ENCODE data around the gene OVOL1. TPM values are rescaled to one million over a fixed set of nuclear protein-coding genes. Genes with fewer than 3 reads are reported as not detected.

The OVOL1 gene
- total RNA-seq, 2 donors from 2014 or later, result 0.27 TPM; not detected in 1

DNA sequence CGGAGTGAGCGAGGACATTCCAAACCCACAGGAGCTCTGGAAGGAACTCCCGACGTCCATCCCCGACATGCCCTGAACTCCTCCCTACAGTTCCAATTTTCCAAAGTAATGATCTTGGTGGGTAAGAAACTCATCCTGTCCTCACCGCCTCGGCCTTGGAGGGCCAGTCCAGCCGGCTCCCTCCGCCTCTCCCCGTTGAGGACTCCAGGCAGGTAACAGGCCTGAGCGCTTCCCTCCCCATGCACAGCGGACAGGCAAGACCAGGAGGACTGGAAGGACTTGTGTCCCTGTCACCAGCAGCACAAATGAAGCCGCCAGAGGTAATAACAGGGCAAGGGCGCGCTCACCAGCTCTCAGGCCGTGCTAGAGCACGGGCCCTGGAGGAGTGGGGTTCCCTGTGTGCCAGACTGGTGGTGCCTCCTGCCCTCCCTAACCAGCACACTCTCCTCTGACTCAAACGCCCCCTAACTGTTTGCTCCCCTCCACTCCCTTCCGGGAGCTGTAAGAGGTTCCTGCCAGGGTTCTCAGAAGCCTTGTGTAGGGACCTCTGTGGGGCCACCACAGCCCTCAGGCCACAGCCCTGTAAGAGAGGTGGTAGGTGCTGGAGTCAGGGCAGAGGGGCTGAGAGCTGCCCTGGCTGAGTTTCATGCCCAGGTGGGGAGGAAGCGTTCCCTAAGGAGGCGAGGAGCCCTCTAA is 17.1 kb downstream of the OVOL1 start:
- ATAC-seq (ENCODE audit: insufficient number of reproducible peaks, low FRiP score, low read depth), result no peak
- TF ChIP-seq, protein P1, sequence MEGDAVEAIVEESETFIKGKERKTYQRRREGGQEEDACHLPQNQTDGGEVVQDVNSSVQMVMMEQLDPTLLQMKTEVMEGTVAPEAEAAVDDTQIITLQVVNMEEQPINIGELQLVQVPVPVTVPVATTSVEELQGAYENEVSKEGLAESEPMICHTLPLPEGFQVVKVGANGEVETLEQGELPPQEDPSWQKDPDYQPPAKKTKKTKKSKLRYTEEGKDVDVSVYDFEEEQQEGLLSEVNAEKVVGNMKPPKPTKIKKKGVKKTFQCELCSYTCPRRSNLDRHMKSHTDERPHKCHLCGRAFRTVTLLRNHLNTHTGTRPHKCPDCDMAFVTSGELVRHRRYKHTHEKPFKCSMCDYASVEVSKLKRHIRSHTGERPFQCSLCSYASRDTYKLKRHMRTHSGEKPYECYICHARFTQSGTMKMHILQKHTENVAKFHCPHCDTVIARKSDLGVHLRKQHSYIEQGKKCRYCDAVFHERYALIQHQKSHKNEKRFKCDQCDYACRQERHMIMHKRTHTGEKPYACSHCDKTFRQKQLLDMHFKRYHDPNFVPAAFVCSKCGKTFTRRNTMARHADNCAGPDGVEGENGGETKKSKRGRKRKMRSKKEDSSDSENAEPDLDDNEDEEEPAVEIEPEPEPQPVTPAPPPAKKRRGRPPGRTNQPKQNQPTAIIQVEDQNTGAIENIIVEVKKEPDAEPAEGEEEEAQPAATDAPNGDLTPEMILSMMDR (IDR thresholded peaks at IDR 0.05), result no peak
- no peaks in the 10 kb centered on the region for H3K27me3 ChIP-seq (replicated peaks; ENCODE audit: insufficient read depth)
- no peak for DNase-seq (ENCODE audit: low spot score)
- no peaks in the 10 kb centered on the region for H3K9me3 ChIP-seq
- no peak overlapping the region for H3K27ac ChIP-seq
- H3K4me1 ChIP-seq (ENCODE audit: control insufficient read depth in 1 of 2, low read depth in 2 of 2), result no peaks in the 10 kb centered on the region
- H3K4me3 ChIP-seq, result no peak overlapping the region
- H3K36me3 ChIP-seq, result no peaks in the 10 kb centered on the region

DNA sequence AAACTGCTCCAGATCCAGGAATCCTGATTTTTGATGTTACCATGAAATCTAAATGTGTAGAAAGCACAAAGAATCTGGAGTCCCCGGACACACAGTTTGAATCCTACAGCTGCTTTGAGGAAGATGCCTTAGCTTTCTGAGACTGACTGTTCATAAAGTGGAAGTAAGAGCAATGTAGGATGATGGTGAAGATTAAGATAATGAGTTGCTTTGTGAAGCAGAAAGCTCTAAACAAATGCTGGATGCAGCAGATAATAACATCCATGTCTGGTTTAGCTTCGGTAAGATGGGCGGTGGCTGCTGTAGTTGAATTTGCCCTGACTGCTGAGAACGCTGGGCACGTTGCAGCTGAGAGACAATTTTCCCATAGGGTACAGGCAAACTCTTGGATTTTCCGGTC is 20.1 kb downstream of the OVOL1 start:
- TF ChIP-seq, protein P1 (IDR thresholded peaks at IDR 0.05), result no peak
- ATAC-seq (ENCODE audit: insufficient number of reproducible peaks, low FRiP score, low read depth), result no peak
- no peak overlapping the region for H3K27ac ChIP-seq

DNA sequence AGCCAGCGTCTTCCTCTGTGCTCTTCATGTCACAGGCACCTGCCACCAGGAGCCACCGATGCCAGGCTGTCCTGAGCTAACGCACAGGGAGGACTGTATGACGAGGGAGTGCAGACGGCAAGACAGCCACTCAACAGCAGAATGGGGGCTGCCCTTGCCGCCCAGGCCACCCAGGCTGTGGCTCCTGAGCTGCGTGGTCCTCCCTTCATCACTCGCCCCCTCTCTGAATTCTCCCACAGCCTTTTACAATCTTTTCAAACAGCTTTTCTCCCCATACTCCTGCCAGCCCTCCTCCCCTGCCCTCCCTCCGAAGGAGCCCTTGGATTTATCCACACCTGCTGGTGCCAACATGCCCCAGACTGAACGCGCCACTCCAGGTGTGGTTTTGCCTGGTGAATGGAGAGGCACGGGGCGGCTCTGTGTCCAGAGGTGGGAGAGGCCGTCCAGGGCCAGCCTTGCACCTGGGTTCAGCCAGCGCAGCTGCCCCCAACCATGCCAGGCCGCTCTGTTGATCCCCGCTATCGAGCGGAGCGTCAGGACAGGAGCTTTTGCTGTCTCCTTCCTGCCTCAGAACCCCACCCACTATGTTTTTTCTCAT is 22.0 kb downstream of the OVOL1 start:
- no peaks in the 10 kb centered on the region for H3K9me3 ChIP-seq
- no peak overlapping the region for H3K4me3 ChIP-seq
- H3K27ac ChIP-seq, result no peak overlapping the region
- no peak for DNase-seq (ENCODE audit: low spot score)
- H3K36me3 ChIP-seq, result no peaks in the 10 kb centered on the region
- ATAC-seq (ENCODE audit: insufficient number of reproducible peaks, low FRiP score, low read depth), result no peak
- no peaks in the 10 kb centered on the region for H3K27me3 ChIP-seq (replicated peaks; ENCODE audit: insufficient read depth)
- H3K4me1 ChIP-seq (ENCODE audit: control insufficient read depth in 1 of 2, low read depth in 2 of 2), result no peaks in the 10 kb centered on the region
- TF ChIP-seq, protein P1 (IDR thresholded peaks at IDR 0.05), result no peak

More for the DNA sequence above, 20.1 kb downstream of the OVOL1 start:
- Histone ChIP-seq H3K9me3 (no peaks in the 10 kb centered on the region), H3K4me3 (no peak overlapping the region), H3K27me3 (replicated peaks; ENCODE audit: insufficient read depth) (no peaks in the 10 kb centered on the region), H3K36me3 (no peaks in the 10 kb centered on the region), H3K4me1 (ENCODE audit: control insufficient read depth in 1 of 2, low read depth in 2 of 2) (no peaks in the 10 kb centered on the region)
- DNase-seq (ENCODE audit: low spot score), result no peak

DNA sequence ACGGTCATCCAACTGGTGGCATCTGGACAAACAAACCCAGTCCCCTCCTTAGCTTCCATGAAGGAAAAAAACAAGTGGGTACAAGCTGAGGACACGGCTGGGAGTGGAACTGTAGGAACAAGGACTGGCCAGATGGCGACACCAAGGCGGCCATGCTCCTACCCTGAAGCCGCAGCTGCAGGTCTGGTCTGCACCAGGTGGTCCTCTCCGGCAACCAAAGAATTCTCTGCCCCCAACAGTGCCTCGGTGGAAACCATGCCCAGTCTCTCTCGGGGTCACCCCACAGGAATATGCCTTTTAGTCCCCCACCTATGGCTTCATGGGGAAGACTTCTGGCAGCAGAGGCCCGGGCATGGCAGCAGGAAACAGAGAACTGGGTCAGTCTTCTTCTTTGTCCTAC is 22.6 kb downstream of the OVOL1 start:
- H3K4me1 ChIP-seq (ENCODE audit: control insufficient read depth in 1 of 2, low read depth in 2 of 2), result no peaks in the 10 kb centered on the region
- H3K9me3 ChIP-seq, result no peaks in the 10 kb centered on the region
- DNase-seq (ENCODE audit: low spot score), result no peak
- ATAC-seq (ENCODE audit: insufficient number of reproducible peaks, low FRiP score, low read depth), result no peak
- H3K36me3 ChIP-seq, result no peaks in the 10 kb centered on the region
- TF ChIP-seq, protein P1 (IDR thresholded peaks at IDR 0.05), result no peak
- H3K4me3 ChIP-seq, result no peak overlapping the region
- no peak overlapping the region for H3K27ac ChIP-seq
- H3K27me3 ChIP-seq (replicated peaks; ENCODE audit: insufficient read depth), result no peaks in the 10 kb centered on the region

DNA sequence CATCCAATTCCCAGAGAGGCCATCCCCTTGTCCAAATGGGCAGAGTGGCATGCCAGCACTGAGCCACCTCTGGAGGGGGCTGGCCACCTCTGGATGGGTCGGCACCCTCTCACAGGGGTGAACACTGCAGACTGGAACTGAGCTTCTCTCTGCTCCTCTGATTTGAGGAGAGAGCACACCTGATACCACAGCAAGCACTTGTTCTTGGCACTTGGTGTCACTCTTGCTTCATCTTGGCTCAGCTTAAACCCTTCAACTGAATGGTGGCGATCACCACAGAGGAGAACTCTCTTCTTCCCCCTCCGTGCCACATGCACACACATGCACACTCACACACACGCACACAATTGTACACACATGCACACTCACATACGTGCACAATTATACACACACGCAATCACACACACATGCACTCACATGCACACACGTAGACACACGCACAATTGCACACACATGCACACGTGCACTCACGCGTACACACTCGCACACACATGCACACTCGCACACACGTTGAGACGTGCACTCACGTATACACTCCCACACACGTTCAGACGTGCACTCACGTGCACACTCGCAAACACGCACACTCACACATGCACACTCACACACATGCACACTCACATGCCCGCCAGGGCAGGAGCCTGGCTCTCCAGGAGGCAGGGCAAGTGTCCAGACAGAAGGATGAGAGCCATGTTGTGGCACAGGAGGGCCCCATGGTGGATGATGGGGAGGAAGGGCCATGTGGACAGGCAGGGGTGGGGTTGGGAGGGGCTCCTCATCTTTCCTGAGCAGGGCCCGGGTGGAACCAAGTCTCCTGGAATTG is 23.4 kb downstream of the OVOL1 start:
- DNase-seq (ENCODE audit: low spot score) (no peak), ATAC-seq (ENCODE audit: insufficient number of reproducible peaks, low FRiP score, low read depth) (no peak)
- H3K36me3 ChIP-seq, result peaks cover 3% of the 10 kb centered on the region
- no peaks in the 10 kb centered on the region for H3K27me3 ChIP-seq (replicated peaks; ENCODE audit: insufficient read depth)
- no peak overlapping the region for H3K27ac ChIP-seq
- H3K9me3 ChIP-seq, result no peaks in the 10 kb centered on the region
- TF ChIP-seq, protein P1 (IDR thresholded peaks at IDR 0.05), result no peak
- no peaks in the 10 kb centered on the region for H3K4me1 ChIP-seq (ENCODE audit: control insufficient read depth in 1 of 2, low read depth in 2 of 2)
- H3K4me3 ChIP-seq, result no peak overlapping the region
